Gastrocnemius medialis (tissue), 4 donors: Measurements from ENCODE around the gene COA8.

Source experiments
- CTCF ChIP-seq, 5 experiments: fragments of 450-650 bp in 3 of 5; fragments of 200-600 bp in 2 of 5; sonication (generic) in 2 of 5; IDR thresholded peaks in 4 of 5; conservative IDR thresholded peaks in 1 of 5; 1 replicate in 4 of 5; 2 replicates in 1 of 5; pipeline ENCODE4 v1.5.1; 2016 to 2019; ENCODE audit warnings: antibody characterized with exemption in 5 of 5, mild to moderate bottlenecking in 3 of 5, moderate library complexity in 3 of 5
- POLR2A ChIP-seq, 2 donors: fragments of 450-650 bp; IDR thresholded peaks; one replicate each; pipeline ENCODE4 v1.6.1; 2017; ENCODE audit warnings: antibody characterized with exemption in 2 of 2, mild to moderate bottlenecking in 2 of 2, moderate library complexity in 2 of 2

GRCh38 chr14:103541709-103542604, 20.8 kb upstream of the COA8 start:
- TF ChIP-seq CTCF (IDR thresholded peaks at IDR 0.05 in 4 of 5, conservative IDR thresholded peaks at IDR 0.05 in 1 of 5) (no peak), POLR2A (IDR thresholded peaks at IDR 0.05) (no peak)
